Progenitor cell of endocrine pancreas (in vitro differentiated cells): Measurements from ENCODE around the gene TBC1D1. TPM values are rescaled to one million over a fixed set of nuclear protein-coding genes. Genes with fewer than 3 reads are reported as not detected.

Source experiments
- DNase-seq: peaks from one replicate; pipeline ENCODE4 v3.0.0; 2021; ENCODE audit warnings: low spot score; ENCODE audit not compliant: unreplicated experiment
- H3K27ac Mint-ChIP-seq: 2 replicates; pipeline ENCODE4 v1.8.0; 2021; ENCODE audit warnings: mild to moderate bottlenecking, moderate library complexity, mixed read lengths
- H3K27me3 Mint-ChIP-seq: 2 replicates; pipeline ENCODE4 v1.8.0; 2021; ENCODE audit warnings: mixed read lengths
- H3K36me3 Mint-ChIP-seq: 2 replicates; pipeline ENCODE4 v1.8.0; 2022; ENCODE audit warnings: mixed read lengths; ENCODE audit not compliant: insufficient read depth
- H3K4me1 Mint-ChIP-seq: 2 replicates; pipeline ENCODE4 v1.8.0; 2021; ENCODE audit warnings: low read depth, mixed read lengths
- H3K4me3 Mint-ChIP-seq: 2 replicates; pipeline ENCODE4 v1.8.0; 2021; ENCODE audit warnings: low read depth, mild to moderate bottlenecking, moderate library complexity, mixed read lengths
- H3K9me3 Mint-ChIP-seq: 2 replicates; pipeline ENCODE4 v1.8.0; 2021; ENCODE audit warnings: low read depth, mixed read lengths
- total RNA-seq: library from RNA; stranded (reverse); gene quantifications from 2 replicates; pipeline ENCODE4 v1.2.1, GENCODE V29; 2021
- TF ChIP-seq, protein P1 (sequence below): fragments of 200-600 bp; sonication (generic); IDR thresholded peaks from one replicate; pipeline ENCODE4 v1.5.0; 2021; ENCODE audit warnings: antibody characterized with exemption, mild to moderate bottlenecking; ENCODE audit not compliant: unreplicated experiment

The TBC1D1 gene
- total RNA-seq, 1 donor from 2014 or later = 138 TPM

DNA sequence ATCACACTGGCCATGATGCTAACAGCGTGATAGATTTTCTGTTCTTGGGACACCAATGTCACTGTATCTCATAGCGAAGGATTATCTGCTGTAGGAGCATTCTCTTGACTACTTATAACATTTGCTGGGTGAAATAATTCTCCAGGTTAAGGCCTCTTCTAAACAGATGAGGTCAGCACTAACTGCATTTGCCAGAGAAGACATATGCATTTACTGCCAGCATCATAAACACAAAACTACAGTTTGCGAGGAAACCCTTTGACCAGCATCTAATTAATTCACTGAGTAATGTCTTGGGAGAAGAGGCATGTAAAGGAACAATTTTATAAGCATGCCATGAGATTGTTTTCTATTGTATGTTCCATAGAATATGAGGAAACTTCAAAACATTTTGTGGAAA is 13.9 kb downstream of the TBC1D1 start:
- TF ChIP-seq, protein P1, sequence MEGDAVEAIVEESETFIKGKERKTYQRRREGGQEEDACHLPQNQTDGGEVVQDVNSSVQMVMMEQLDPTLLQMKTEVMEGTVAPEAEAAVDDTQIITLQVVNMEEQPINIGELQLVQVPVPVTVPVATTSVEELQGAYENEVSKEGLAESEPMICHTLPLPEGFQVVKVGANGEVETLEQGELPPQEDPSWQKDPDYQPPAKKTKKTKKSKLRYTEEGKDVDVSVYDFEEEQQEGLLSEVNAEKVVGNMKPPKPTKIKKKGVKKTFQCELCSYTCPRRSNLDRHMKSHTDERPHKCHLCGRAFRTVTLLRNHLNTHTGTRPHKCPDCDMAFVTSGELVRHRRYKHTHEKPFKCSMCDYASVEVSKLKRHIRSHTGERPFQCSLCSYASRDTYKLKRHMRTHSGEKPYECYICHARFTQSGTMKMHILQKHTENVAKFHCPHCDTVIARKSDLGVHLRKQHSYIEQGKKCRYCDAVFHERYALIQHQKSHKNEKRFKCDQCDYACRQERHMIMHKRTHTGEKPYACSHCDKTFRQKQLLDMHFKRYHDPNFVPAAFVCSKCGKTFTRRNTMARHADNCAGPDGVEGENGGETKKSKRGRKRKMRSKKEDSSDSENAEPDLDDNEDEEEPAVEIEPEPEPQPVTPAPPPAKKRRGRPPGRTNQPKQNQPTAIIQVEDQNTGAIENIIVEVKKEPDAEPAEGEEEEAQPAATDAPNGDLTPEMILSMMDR = no peak
- H3K36me3 Mint-ChIP-seq = no peaks in the 10 kb centered on the region
- no peaks in the 10 kb centered on the region for H3K9me3 Mint-ChIP-seq
- H3K4me1 Mint-ChIP-seq = no peaks in the 10 kb centered on the region
- H3K4me3 Mint-ChIP-seq = no peak overlapping the region
- no peak overlapping the region for H3K27ac Mint-ChIP-seq
- no peak for DNase-seq
- H3K27me3 Mint-ChIP-seq = peaks cover 14% of the 10 kb centered on the region

- Mint-ChIP-seq H3K4me1 (no peaks in the 10 kb centered on the region), H3K9me3 (no peaks in the 10 kb centered on the region), H3K36me3 (no peaks in the 10 kb centered on the region)
Measured at GRCh38 chr4:37905533-37906169, 14.8 kb downstream of the TBC1D1 start.

GRCh38 chr4:37908488-37909331 is 17.8 kb downstream of the TBC1D1 start:
- TF ChIP-seq, protein P1 = no peak
- peaks cover 5% of the 10 kb centered on the region for H3K27me3 Mint-ChIP-seq
- H3K4me1 Mint-ChIP-seq = no peaks in the 10 kb centered on the region
- H3K4me3 Mint-ChIP-seq = no peak overlapping the region
- no peaks in the 10 kb centered on the region for H3K9me3 Mint-ChIP-seq
- H3K27ac Mint-ChIP-seq = no peak overlapping the region
- DNase-seq = no peak
- H3K36me3 Mint-ChIP-seq = no peaks in the 10 kb centered on the region

More at GRCh38 chr4:37905533-37906169, 14.8 kb downstream of the TBC1D1 start:
- H3K27ac Mint-ChIP-seq = no peak overlapping the region
- TF ChIP-seq, protein P1 = no peak
- H3K27me3 Mint-ChIP-seq = peaks cover 14% of the 10 kb centered on the region
- no peak for DNase-seq
- no peak overlapping the region for H3K4me3 Mint-ChIP-seq

- no peaks in the 10 kb centered on the region for H3K9me3 Mint-ChIP-seq
- H3K27me3 Mint-ChIP-seq = peaks cover 5% of the 10 kb centered on the region
- H3K36me3 Mint-ChIP-seq = no peaks in the 10 kb centered on the region
- H3K27ac Mint-ChIP-seq = no peak overlapping the region
- no peak for DNase-seq
- TF ChIP-seq, protein P1 = no peak
- no peaks in the 10 kb centered on the region for H3K4me1 Mint-ChIP-seq
- H3K4me3 Mint-ChIP-seq = no peak overlapping the region
Measured at GRCh38 chr4:37909332-37910090, 18.6 kb downstream of the TBC1D1 start.

- DNase-seq = no peak
- TF ChIP-seq, protein P1 = no peak
- no peaks in the 10 kb centered on the region for H3K36me3 Mint-ChIP-seq
- no peak overlapping the region for H3K4me3 Mint-ChIP-seq
- peaks cover 5% of the 10 kb centered on the region for H3K27me3 Mint-ChIP-seq
- H3K9me3 Mint-ChIP-seq = no peaks in the 10 kb centered on the region
- no peak overlapping the region for H3K27ac Mint-ChIP-seq
- no peaks in the 10 kb centered on the region for H3K4me1 Mint-ChIP-seq
Measured at GRCh38 chr4:37910091-37910486, 19.2 kb downstream of the TBC1D1 start.
